NCI-H2107 (cell line): Measurements from ENCODE around the gene TUSC2.

Source experiments
- DNase-seq: peaks from one replicate; lab custom pipeline; 2025; lab: John Stamatoyannopoulos, UW

The TUSC2 gene, protein sequence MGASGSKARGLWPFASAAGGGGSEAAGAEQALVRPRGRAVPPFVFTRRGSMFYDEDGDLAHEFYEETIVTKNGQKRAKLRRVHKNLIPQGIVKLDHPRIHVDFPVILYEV

DNA sequence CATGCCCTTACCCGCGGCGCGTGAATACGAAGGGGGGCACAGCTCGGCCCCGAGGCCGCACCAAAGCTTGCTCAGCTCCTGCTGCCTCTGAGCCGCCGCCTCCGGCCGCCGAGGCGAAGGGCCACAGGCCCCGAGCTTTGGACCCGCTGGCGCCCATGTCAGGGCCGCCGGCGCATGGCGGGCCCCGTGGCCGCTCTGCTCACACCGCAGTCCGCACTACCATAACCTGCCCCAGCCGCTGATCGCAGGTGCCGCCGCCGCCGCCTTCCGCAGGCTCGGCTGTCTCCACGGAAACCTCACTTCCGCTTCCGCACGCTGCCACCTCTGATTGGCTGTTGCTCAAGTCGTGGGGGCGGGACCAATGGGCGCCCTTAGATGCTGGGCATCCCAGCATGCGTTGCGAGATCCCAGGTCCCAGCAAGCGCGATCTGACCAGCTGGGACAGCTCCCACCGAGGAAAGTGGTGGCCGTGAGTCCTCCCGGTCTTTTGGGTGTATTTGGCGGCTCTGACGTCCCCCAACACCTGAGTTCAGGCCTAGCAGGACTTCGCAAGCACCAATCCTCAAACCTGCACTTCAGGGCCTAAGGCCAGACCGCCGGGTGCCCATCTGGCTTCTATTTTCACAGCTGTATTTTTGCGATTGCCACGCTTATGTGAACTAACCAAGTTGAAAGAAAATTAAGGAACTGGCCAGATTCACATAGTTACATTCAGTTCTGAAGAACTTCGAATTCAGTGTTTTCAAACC lies at the start of gene TUSC2:
Gene TUSC2, minus strand, starts transcription at position 281 of the 749 bp plus-strand sequence. Its CDS starts 124 bp downstream, at position 157.
- peak; percentile 66 for DNase-seq

DNA sequence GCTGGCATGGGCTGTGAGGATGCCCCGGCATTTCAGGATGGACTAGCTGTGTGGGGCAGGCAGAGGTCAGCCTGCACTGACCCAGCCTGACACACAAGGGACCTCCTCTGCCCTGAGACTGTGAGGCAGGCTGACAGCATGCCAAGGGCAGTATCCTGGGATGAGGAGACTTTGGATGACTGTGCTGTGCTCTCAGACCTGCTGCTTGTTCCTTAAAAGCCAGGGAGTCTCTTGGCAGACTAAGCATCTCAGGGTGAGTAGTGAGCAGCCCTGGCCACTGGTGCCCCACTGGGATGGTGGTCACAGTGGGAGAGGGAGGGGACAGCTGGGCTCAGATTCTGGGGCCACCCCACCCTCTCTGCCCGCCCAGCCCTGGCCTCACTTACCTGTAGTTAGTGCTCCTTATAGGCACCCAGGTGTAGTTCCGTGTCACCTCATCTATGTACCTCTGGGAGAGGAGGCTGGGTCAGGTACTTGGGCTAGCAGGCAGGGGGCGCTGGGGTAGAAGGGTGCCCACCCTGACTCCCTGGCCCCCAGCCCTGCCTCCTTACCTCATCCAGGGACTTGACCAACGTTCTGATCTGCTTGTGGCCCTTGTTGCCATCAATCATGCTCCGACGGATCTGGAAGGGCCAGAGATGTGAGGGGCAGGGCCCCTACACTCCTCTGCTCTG lies 47.4 kb upstream of the TUSC2 start:
- DNase-seq, result no peak

DNA sequence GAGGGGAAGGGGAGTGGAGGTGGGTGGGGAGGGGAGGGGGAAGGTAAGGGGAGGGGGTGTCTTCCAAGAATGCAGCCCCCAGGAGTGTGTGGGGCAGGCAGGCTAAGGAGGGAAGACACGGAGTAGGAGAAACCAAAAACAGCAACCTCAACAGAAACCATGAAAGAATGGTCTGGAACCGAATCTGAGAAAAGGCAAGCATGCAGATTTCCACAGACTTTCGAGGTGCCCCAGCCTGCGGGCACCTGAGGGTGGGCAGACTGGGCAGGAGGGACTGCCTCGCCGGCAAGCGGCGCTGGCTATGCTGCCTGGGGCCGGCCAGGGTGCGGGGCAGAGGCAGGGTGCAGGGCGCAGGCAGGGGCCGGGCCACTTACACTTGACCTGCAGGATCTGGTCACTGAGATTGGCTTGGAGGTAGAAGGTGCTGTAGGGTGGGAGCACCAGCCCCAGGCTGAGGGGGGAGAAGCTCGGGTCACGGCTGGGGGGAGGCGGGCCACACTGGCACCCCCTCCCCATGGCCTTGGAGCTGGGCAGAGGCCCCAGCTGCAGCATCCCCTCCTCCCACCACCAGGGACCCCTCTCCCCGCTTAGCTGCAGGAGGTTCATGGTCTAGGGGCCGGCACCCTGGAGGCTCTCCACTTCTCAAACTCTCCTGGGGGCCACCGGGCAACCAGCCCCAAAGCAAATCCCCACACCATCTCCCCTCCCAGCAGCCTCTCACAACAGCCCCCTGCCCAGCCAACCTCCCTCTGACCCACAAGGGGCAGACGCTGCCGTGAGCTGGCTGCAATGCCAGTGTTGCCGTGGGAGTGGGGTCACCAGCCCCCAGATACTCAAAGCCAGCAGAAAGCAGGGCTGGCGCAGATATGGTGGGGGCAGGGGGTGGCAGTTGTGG lies 46.6 kb upstream of the TUSC2 start:
- DNase-seq, result no peak

DNA sequence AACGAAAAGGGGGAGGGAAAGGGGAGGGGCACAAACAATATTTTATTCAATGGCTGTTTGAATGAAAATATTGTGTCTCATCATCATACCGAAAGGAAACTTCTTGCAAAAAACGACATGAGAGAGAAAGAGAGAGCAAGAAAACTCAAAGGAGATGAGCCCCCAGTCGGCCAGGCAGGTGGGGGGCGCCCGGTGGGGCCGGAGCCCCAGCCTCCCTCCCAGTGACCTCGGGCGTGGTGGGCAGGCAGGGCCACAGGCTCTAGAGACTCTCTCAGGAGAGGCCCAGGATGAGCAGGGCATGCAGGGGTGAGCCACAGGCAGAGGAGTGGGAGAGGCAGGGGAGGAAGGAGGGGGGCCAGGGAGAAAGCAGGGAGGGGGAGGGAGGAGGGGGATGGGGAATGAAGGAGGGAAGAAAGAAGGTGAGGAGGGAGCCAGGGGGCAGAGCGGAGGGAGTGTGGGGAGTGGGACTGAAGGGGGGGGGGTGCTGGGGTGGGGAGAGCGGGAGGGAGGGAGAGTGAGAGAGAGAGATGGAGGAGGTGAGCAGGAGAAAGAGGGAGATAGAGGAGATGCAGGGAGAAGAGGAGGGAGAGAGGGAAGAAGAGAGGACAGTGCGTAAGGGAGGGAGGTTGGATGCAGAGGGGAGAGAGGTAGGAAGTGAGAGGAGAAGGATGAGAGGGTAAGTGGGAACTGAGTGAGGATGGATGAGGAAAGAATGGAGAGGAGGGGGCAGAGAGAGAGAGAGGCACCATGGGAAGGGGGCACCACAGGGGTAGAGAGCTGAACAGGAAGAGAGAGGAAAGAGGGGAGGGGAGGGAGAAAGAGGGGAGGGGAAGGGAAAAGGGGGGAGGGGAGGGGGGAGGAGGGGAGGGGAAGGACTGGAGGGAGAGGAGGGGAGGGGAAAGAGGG lies 45.4 kb upstream of the TUSC2 start:
- no peak for DNase-seq

DNA sequence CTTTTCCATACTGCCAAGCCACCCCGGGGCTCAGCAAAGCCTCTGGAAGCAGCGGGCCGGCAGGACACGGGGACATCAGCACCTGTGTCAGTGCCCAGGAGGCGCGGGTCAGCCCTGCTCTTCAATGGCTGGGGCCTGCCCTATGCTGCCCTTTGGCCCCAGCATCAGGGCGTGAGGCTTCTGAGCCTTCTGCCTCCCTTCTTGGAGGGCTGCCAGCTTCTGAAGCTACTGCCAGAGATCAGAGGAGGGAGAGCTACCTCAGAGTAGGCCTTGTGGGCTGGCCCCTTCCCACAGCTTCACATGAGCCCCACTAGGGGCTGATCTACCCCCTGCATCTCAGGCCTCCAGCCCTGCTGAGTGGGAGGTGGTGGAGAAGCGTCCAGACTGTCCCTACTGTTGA lies 44.3 kb upstream of the TUSC2 start:
- DNase-seq, result no peak

DNA sequence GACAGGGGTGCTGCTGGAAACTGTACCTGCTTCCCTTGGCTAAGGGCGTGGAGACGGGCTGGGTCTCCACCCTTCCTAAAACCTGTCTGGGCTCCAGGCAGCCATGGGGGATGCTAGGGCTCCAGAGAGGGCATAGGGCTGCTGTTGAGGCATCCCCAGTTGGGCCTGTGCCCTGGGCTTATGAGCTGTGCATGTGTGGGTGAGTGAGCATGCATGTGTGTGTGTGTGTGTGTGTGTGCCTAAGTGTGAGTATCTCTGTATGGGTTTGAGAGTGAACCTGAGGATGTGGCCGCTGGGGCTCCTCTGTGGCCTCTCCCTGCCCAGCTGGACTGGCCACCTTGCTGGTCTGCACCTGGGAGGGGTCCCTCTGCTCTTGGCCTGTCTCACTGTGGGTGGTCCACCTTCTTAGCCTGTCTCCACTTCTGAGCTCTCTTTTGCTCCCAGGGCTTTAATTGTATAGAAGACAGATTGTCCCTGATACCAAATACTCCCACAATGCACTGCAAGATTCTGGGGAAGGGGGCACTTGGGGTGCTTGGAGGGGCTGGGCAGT lies 43.2 kb upstream of the TUSC2 start:
- no peak for DNase-seq

DNA sequence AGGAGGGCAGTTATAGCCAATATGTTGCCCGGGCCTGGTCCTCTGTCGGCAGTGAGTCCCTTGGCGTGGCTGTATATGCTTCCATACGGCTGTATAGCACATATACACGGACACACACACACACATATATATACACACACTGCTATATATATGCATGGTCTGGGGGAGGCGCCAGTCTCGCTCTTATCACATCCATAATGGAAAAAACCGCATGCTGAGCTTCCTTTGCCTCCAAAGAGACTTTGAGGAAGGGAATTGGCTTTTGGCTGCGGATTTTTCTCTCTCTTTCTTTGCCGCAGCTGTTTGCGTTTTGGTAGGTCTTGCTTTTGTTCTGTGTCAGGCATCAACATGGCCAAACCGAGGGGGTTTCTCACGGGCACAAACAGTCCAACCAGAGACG lies 42.6 kb upstream of the TUSC2 start:
- peak; percentile 63 for DNase-seq

DNA sequence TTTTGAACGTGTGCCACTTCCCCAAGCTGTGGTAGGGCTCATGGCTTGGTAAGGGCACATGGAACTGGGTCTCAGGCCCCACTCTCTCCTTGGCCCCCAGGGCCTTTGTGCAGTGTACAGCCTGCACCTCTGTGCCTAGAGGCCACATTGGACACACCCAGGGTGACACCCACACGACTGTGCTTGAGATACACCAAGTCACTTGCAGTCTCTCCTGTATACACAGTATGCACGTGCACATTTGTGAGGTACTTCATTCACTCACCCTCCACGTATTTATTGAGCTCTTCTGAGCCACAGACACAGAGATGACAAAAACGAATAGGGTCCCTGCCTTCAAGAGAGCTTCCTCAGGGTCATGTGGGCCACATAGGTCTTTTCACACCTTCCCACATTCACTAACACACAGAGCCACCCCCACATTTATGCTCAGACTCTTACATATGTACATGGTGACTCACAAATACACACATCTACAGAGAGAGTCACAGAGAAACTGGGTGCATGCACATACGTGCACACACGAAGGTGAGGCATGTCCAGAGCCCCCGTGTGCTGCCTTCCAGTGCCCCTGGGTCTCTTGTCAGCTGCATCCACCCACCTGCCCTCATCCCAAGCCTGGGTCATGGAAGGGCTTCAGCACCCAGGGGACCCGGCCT lies 41.1 kb upstream of the TUSC2 start:
- DNase-seq, result no peak

DNA sequence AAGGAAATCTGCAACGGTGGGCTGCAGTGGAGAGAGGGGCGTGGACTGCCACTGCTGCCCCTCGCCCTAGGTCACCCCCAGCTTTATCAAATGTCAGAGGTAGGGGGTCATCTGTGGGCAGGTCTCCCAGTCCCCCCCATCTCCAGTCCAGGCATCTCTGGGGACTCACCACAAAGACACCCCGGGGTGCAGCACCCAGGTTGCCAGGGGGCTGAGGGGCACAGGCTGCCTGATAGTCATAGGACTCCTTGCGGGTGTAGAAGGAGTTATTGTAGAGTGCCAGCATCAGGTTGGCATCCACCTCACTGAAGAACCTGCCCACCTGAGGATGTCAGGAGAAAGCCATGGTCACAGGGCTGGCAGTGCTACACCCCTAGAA lies 37.8 kb upstream of the TUSC2 start:
- DNase-seq, result no peak

DNA sequence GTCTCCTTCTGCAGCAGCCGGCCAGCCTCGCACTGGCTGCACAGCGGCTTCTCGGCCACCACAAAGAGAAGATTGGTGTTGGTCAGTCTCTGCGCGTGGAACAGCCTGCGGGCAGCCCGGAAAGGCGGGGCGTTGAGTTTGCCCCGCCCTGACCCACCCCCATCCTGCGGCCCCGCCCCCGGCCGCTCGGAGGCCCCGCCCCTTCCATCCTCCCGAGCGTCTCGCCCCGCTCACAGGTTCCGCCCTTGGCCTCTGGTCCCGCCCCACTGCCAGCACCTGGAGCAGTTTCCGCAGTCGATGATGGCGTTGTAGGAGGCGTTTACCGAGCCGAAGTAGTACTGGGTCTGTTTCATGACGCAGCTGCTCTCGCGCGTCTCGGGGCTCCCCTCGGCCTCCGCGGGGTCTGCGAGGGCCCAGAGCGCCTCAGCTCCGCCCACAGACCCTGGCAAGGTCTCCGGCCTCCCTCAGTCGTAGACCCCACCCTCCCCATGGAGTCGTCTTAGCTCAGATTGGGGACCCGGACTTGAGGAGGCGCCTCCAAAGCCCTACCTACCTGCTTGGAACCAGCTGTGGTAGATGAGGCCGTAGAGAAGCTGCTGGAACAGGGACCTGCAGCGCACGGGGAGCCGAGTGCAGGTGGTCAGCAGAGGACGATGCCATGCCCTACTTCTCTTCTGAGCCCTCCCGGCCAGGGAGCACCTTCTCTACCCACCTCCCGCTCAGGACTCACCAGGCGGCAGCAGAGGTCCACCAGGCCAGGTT lies 37.2 kb upstream of the TUSC2 start:
- DNase-seq, result no peak

DNA sequence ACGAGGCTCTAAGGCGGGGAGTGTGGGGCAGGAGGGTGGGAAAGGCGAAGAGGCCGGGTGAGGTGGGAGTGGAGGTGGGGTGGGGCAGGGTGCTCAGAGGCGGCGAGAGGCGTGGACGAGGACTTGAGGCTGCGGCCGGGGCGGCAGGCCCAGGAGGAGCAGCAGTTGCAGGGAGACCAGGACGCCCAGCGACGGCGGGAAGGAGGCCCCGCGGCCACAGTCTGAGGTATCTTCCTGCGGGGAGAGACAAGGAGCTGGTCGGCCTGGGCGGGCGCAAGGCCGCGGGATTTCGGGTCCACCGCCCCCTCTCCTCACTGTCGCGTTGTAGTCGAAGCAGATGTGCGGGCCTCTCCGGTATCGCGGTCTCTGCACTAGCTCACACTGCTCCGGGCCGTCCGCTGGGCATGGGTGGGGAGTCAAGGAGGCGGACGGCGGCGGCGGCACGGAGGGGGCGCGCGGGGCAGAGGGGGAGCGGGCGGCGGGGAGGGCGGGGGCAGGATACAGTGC lies 36.6 kb upstream of the TUSC2 start:
- no peak for DNase-seq

DNA sequence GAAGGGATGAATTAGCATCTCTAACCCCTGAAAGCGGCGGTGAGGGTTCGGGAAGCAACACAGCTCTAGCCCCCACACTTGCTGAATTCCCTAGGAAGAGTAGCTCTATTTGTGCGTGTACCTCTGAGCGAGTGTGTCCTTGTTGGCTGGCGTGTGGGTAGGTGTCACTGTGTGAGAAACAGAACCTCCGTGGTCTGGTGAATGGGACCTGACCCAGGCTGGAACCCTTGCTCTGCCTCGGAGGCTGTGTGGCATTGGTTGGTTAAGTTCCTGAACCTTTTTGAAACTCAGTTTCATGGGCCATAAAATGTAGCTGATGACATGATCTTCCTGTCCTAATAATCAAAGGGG lies 31.7 kb upstream of the TUSC2 start:
- no peak for DNase-seq

DNA sequence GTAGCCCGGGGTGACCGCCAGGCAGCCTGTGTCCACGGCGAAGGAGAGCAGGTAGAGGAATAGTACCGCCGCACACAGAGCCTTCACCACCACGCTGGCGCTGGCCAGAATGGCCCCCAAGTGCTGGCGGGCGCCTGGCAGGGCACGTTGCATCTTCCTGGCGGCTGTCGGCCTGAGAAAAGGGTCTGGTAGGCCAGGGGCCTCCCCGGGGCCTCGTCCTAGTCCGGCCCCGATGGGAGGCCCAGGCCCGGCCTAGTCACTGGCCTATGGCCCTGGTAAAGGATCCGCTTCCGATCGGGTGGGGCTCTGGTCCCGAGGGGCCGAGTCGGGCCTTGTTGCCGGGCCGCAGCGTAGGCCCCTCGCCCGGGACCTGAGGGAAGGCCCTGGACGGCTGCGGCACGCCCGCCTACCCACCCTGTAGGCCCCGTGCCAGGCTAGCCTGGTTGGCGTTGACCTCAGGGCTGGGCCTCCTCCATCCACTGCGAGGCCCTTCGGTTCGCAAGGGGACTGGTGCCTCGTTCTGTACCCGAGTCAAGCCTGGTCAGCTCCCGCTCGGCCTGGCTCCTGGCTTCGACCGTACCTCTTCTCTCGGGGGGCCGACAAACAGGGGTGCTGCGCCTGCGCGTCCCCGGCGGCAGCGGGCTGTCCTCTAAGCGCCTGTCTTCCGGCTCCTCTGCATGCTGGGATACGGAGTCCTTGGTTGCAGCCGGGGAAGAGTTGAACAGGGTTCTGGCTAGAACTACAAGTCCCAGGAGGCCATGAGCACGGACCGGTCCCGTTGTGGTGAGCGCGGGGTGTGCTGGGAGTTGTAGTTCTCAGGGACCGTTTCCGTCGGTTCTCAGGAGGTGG lies 31.1 kb upstream of the TUSC2 start, which contains the start of gene TMEM115:
Gene TMEM115, minus strand, starts transcription at position 611 of the 849 bp plus-strand sequence. Its CDS starts 458 bp downstream, at position 153.
- peak; percentile 84 for DNase-seq

DNA sequence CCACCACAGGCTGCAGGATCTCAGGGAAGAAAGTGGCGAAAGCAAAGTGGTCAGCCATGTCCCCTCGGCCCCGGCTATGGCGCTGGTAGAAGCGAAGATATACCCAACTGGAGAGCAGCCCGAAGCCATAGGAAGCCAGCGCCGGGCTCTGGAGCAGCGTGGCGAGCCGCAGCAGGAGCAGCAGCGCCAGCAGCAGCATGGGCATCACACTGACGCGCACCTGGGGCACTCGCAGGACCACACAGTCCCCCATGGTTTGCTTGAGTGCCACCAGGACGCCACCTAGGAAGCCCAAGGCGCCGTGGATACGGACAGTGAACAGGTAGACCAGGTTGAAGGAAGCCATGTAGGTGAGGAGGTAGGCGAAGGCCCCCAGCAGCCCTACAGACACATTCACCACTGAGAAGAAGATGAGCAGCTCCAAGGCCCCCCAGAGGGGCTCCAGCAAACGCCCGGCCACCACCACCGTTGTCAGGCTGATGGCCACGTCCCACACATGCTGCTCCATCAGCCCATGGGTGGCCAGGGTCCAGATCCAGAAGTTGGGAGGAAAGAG lies 30.4 kb upstream of the TUSC2 start:
- DNase-seq, result no peak

DNA sequence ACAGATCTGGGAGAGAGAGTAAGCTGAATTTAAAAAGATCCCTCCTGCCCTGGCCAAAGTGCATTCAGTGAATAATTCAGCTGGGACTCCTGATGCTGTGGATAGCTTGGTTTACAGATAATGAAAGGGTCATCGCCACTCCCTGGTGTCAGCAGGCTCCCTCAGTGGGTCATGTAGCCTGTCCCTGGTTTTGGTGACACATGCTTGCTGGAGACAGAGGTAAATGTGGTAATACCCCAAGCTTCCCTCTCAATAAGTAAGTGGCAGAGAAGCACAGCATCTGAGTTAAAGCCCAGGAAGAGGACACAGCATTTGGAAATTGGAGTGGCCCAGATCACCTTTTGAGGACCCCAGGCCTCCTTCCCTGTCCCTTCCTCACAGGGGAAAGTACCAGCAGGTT lies 29.5 kb upstream of the TUSC2 start:
- no peak for DNase-seq

DNA sequence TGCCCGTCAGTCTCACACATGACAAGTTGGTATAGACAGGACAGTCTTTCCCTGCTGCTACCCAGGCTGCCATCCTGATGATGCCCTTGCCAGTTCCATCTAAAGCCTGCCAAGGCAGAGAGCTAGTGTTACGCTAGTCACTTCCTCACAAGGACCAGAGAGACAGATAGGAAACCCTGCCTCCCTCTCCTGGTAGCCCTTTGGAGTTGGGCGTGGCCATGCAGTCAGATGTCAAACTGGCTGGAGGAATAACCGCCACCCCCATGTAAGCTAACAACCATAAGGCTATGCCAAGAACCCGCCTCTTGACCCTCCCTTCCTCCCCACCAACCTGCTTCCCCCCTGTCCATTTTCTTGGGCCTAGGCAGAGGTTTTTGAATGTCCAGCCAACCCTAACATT lies 28.5 kb upstream of the TUSC2 start:
- DNase-seq, result no peak

DNA sequence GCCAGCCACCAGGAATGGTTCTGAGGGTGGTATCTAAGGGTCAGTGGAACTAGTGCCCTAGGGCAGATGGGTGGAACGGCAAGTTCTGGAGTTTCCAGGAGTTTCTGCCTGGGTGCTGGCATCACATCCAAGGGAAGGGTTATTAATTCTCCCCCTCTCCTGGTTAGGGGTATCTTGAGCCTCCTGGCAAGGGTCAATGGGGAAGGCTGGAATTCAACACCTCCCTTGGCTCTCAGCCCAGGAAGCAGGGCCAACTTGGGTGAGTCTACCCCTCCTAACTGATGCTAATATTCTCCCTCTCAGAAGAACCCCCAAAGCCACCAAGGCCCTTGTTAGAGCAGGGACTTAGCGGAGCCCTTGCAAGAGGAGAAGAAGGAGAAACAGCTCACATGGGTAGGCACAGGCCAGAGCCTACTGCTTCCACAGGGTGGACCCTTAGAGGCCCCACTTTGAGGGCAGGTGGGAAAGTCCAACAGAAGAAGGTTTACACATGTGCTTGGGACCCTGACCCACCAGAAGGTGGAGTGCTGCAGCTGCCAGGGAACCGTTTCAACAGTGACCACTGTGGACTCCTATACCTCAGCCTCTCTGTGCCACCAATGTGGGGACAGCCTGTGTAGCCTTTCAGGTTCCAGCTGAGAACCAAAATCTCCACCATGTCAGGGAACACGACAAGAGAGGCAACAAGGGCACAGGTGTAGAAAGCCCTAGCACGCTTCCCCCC lies 28.0 kb upstream of the TUSC2 start:
- no peak for DNase-seq

DNA sequence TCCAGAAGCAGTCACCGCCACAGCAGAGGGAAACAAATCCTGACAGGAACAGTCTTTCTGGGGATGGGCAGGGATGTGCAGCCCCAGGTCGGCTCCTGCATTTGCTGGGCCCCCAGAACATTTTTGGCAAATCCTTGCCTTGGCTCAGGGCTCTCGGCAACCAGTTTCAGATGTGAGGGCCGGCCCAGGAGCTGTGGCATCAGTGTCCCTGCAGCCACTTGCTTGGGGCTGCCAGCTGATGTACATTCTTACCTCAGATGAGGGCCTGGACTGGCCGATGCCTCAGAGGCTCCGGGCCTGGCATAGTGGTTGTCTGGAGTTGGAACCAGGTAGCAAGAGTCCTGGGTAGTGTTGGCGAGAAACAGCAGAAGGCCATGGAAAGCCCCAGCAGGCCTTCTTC lies 26.8 kb upstream of the TUSC2 start:
- DNase-seq, result no peak
